AG04449 (cell line): Measurements from ENCODE around the gene RAMAC.

Source experiments
- CTCF ChIA-PET: fragments of 350-600 bp; formaldehyde crosslinking; extraction: SDS; loops from one replicate; lab custom pipeline; 2021; ENCODE audit warnings: antibody characterized with exemption; lab: Yijun Ruan, JAX
- POLR2A ChIA-PET: fragments of 400-600, 350-600 bp; formaldehyde crosslinking; extraction: SDS; loops from one replicate; lab custom pipeline; 2020; ENCODE audit warnings: antibody characterized with exemption, inconsistent platforms; lab: Yijun Ruan, JAX
- DNase-seq: peaks from one replicate; pipeline ENCODE4 v3.0.0-alpha.2; 2010; ENCODE audit warnings: low read depth, low spot score
- H3K4me3 ChIP-seq: 2 replicates; pipeline ENCODE4 v1.5.1; 2011; ENCODE audit warnings: low read depth, mild to moderate bottlenecking, control low read depth, low read length
- TF ChIP-seq, protein P1 (sequence below): IDR thresholded peaks from one replicate; pipeline ENCODE4 v1.5.1; 2011; ENCODE audit warnings: mild to moderate bottlenecking, moderate library complexity, low read length, control low read depth, inconsistent platforms; ENCODE audit not compliant: insufficient read depth; ENCODE audit errors: missing control alignments

Gene RAMAC

DNA sequence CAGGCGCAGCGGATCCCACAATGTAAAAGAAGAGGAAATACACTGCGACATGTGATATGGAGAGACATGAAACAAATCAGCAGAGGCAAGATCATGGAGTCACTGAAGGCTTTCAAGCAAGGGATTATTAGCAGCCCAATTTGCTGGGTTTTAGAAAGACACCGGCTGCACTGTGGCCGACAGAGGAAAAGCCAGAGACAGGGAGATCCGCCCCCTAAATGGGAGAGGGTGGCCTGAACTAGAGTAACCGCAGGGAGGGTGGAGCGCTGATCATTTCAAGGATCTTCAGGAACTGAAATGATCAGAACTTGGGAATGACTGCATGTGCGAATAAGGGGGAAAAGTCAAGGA is 26.0 kb downstream of the RAMAC start:
- no peak for DNase-seq

DNA sequence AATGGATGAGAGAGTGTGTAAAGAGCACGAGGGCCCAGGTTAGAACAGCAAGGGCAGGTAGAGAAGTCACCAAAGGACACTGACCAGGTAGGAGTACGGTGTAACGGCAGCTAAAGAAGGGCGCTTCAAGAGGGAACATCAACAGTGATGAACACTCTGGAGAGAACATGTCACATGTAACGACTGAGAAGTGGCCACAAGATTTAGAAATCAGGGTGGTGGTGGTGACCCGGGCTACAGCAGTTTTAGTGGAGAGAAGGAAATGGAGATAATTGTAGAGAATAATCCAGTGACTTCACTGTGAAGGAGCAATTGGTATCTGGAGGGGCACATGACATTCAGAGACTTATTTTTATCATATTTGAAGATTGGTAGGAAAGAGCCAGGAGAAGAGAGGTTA is 26.6 kb downstream of the RAMAC start:
- DNase-seq = no peak
- CTCF ChIA-PET = interaction anchor here (0.9 to 5.7 kb wide), 10 partner anchors 10 to 475 kb away, joined by 3 to 79 read pairs (median 7); partner anchors contain the start of gene RAMAC
- POLR2A ChIA-PET = no interaction called here
- no peak overlapping the region for H3K4me3 ChIP-seq
- TF ChIP-seq, protein P1, sequence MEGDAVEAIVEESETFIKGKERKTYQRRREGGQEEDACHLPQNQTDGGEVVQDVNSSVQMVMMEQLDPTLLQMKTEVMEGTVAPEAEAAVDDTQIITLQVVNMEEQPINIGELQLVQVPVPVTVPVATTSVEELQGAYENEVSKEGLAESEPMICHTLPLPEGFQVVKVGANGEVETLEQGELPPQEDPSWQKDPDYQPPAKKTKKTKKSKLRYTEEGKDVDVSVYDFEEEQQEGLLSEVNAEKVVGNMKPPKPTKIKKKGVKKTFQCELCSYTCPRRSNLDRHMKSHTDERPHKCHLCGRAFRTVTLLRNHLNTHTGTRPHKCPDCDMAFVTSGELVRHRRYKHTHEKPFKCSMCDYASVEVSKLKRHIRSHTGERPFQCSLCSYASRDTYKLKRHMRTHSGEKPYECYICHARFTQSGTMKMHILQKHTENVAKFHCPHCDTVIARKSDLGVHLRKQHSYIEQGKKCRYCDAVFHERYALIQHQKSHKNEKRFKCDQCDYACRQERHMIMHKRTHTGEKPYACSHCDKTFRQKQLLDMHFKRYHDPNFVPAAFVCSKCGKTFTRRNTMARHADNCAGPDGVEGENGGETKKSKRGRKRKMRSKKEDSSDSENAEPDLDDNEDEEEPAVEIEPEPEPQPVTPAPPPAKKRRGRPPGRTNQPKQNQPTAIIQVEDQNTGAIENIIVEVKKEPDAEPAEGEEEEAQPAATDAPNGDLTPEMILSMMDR = no peak

More for the DNA sequence above, 26.0 kb downstream of the RAMAC start:
- TF ChIP-seq, protein P1 = no peak
- H3K4me3 ChIP-seq = peak overlapping the region; percentile 90
- POLR2A ChIA-PET = interaction anchor here (1.8 to 1.9 kb wide), 2 partner anchors 196 to 472 kb away, joined by 6 to 9 read pairs; partner anchors contain the start of genes HDGFL3 and RPS17
- CTCF ChIA-PET = interaction anchor here (0.6 to 5.7 kb wide), 29 partner anchors 9 to 474 kb away, joined by 3 to 79 read pairs (median 6); partner anchors contain the start of genes HDGFL3, RAMAC and RPS17

- TF ChIP-seq, protein P1 = no peak
- DNase-seq = no peak
- POLR2A ChIA-PET = no interaction called here
- CTCF ChIA-PET = interaction anchor here (1.2 to 5.7 kb wide), 2 partner anchors 12 to 233 kb away, joined by 3 to 79 read pairs; no protein-coding TSS in a partner anchor
- no peak overlapping the region for H3K4me3 ChIP-seq
Observed at GRCh38 chr15:83014205-83014653, 28.2 kb downstream of the RAMAC start.

DNA sequence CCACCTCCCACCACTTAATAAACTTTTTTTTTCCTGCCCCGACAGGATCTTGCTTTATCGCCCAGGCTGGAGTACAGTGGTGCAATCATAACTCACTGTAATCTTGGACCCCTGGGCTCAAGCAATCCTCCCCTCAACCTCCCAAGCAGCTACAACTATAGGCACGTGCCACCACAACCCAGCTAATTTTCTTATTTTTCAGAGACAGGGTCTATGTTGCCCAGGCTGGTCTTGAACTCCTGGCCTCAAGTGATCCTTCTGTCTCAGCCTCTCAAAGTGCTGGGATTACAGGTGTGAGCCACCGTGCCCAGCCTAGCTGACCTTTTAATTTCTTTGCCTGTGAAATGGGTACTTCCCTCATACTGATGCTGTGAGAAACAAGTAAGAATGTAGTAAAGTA is 29.4 kb downstream of the RAMAC start:
- TF ChIP-seq, protein P1 = no peak
- ChIA-PET POLR2A (interaction anchor here (1.5 kb wide), 1 partner anchor 52 kb away, joined by 3 read pairs; the partner anchor contains the start of gene BTBD1), CTCF (interaction anchor here (1.2 kb wide), 1 partner anchor 232 kb away, joined by 3 read pairs; no protein-coding TSS in a partner anchor)
- H3K4me3 ChIP-seq = no peak overlapping the region
- DNase-seq = no peak

- CTCF ChIA-PET = no interaction called here
- TF ChIP-seq, protein P1 = no peak
- H3K4me3 ChIP-seq = no peak overlapping the region
- POLR2A ChIA-PET = no interaction called here
- no peak for DNase-seq
Observed at GRCh38 chr15:83016906-83017305, 30.9 kb downstream of the RAMAC start.

GRCh38 chr15:83018436-83018835 is 32.4 kb downstream of the RAMAC start:
- TF ChIP-seq, protein P1 = no peak
- ChIA-PET CTCF (interaction anchor here (1.6 to 5.7 kb wide), 2 partner anchors 8 to 478 kb away, joined by 3 to 35 read pairs; partner anchors contain the start of genes C15orf40 and RPS17), POLR2A (no interaction called here)
- DNase-seq = no peak
- H3K4me3 ChIP-seq = no peak overlapping the region
